PFSK-1 (cell line): ENCODE results near the gene GIT2.

ENCODE experiments used
- FOXP2 ChIP-seq: optimal IDR thresholded peaks from 2 replicates; pipeline ENCODE3; 2011; ENCODE audit warnings: borderline replicate concordance, control low read depth, inconsistent platforms; ENCODE audit not compliant: insufficient read depth; ENCODE audit errors: extremely low read length, extremely low read depth
- POLR2AphosphoS5 ChIP-seq: IDR thresholded peaks from 2 replicates; pipeline ENCODE4 v1.6.1; 2012; ENCODE audit warnings: low read depth, mild to moderate bottlenecking, control low read depth, low read length, moderate library complexity
- SIN3A ChIP-seq: IDR thresholded peaks from 2 replicates; pipeline ENCODE4 v1.6.1; 2012; ENCODE audit warnings: mild to moderate bottlenecking, low read length, moderate library complexity, borderline replicate concordance; ENCODE audit not compliant: insufficient read depth
- TAF1 ChIP-seq: IDR thresholded peaks from 2 replicates; pipeline ENCODE4 v1.6.1; 2012; ENCODE audit warnings: low read length, control low read depth, borderline replicate concordance; ENCODE audit not compliant: insufficient read depth
- TF ChIP-seq, protein P1 (sequence below), 2 experiments: IDR thresholded peaks; 2 replicates each; pipeline versions ENCODE4 v1.6.1 to v1.8.0; 2011 to 2012; ENCODE audit warnings: low read depth in 2 of 2, low read length in 2 of 2, control low read depth in 1 of 2, inconsistent platforms in 1 of 2, mild to moderate bottlenecking in 1 of 2, moderate library complexity in 1 of 2; ENCODE audit not compliant: insufficient read depth in 1 of 2

GIT2 gene

DNA sequence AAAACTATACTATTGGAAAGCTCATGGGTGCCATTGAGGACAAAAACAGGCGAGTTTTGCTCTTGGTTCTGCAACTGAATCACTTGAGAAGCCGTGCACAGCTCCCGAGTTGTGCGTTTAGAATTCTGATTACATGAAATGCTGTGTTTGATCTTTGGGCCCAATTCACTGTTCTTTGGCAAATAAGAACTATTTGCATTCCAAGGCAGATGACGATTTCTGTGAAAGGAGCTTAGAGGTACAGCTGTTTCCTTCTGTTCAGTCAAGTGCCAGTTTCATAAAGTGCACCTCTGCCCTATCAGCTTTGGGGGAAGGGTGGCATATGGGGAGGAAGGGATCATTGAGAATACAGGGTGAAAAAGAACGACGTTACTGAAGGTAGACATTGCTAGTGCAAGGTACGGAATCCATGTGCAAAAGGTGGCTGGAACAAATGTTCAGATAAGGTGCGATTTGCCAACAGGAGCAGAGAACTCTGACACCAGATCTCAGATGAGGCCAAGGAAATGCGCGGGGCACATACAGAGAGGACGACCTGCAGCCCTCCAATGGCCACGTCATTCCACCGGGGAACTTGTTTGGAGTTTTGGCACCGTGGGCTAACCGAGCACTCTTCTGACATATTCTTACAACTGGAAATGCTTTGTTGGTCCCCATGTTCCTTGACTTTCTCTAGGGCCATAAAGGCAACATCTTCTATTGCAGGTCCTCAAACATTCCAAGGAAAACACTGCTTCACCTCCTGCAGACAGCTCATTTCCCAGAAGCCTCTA lies 66.0 kb downstream of the GIT2 start:
- TF ChIP-seq SIN3A (no peak), TAF1 (no peak), FOXP2 (no peak), POLR2AphosphoS5 (no peak)
- TF ChIP-seq, protein P1, sequence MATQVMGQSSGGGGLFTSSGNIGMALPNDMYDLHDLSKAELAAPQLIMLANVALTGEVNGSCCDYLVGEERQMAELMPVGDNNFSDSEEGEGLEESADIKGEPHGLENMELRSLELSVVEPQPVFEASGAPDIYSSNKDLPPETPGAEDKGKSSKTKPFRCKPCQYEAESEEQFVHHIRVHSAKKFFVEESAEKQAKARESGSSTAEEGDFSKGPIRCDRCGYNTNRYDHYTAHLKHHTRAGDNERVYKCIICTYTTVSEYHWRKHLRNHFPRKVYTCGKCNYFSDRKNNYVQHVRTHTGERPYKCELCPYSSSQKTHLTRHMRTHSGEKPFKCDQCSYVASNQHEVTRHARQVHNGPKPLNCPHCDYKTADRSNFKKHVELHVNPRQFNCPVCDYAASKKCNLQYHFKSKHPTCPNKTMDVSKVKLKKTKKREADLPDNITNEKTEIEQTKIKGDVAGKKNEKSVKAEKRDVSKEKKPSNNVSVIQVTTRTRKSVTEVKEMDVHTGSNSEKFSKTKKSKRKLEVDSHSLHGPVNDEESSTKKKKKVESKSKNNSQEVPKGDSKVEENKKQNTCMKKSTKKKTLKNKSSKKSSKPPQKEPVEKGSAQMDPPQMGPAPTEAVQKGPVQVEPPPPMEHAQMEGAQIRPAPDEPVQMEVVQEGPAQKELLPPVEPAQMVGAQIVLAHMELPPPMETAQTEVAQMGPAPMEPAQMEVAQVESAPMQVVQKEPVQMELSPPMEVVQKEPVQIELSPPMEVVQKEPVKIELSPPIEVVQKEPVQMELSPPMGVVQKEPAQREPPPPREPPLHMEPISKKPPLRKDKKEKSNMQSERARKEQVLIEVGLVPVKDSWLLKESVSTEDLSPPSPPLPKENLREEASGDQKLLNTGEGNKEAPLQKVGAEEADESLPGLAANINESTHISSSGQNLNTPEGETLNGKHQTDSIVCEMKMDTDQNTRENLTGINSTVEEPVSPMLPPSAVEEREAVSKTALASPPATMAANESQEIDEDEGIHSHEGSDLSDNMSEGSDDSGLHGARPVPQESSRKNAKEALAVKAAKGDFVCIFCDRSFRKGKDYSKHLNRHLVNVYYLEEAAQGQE (IDR thresholded peaks at IDR 0.05; ENCODE audit: insufficient read depth in 1 of 2, low read depth in 2 of 2, low read length in 2 of 2), result no peak

DNA sequence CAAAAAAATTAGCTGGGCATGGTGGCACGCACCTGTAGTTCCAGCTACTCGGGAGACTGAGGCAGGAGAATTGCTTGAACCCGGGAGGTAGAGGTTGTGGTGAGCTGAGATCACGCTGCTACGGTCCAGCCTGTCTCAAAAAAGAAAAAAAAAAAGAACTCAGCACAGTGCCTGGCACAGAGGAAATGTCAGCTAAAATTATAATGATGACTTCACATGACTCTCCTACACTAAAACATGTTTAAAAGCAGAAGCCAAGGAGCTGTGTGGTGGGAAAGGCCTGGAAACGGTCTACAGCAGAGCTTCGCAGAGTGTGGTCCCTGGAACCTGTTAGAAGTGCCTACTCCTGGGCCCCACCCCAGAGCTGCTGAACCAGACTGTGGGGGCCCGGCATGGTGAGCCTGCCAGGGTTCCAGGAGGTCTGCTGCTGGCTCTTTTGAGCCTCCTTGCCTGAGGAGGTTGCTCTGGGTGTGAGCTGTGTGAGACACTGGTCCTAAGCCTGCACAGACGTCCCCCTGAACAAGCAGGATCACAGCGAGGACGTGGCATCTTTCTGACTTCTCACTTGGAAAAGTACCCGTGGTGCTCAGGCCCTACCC lies 68.0 kb downstream of the GIT2 start:
- TF ChIP-seq, protein P1 (IDR thresholded peaks at IDR 0.05; ENCODE audit: insufficient read depth in 1 of 2, low read depth in 2 of 2, low read length in 2 of 2), result no peak
- TF ChIP-seq SIN3A (no peak), FOXP2 (no peak), POLR2AphosphoS5 (no peak), TAF1 (no peak)

DNA sequence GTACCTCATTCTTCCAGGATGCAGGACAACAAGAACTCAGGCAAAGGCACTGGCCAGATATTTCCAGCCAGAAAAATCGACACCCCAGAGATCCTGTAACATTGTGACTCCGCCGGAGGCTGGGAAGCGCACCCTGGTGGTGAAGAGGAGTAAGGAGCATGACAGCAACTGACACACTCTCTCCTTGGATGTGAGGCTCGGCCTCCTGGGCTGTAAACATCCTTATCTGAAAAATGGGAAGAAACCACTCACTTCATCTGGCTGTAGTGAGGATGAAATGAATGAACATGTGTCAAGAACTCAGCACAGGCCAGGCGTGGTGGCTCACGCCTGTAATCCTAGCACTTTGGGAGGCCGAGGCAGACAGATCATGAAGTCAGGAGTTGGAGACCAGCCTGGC lies 68.5 kb downstream of the GIT2 start:
- TF ChIP-seq POLR2AphosphoS5 (no peak), TAF1 (no peak), FOXP2 (no peak), SIN3A (no peak)
- TF ChIP-seq, protein P1 (IDR thresholded peaks at IDR 0.05; ENCODE audit: insufficient read depth in 1 of 2, low read depth in 2 of 2, low read length in 2 of 2), result no peak

DNA sequence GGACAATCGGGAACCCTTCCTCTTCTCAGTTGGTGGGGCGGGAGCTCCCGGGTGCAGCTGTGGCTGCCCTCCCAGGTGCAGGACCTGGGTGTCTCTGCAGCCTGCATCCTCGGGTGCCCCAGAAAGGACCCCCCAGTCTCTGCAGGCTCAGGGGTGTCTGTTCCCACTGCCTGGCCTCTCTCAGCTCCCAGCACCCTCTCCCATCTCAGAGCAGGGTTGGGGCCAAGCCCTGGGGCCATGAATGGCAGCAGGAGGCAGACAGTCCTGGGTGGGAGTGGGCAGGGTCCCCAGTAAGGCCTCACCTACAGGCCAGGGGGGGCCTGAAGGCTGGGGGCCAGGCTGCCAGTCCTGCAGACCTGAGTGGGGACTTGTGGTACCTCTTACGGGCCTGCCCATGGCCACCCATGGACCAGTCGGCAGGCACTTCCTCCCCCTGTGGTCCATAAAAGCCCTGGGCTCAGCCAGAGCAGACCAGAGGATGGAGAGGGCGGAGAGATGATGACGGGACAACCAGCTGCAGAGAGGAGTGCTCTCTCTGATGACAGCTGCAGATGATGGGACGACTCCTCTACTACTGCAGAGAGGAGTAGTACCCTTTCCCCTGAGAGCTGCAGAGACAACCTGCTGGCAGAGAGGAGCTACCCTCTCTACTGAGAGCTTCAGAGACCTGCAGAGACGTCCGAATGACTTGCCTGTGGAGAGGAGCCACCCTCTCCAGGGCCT lies 69.5 kb downstream of the GIT2 start:
- no peak for TF ChIP-seq FOXP2
- TF ChIP-seq, protein P1 (IDR thresholded peaks at IDR 0.05; ENCODE audit: insufficient read depth in 1 of 2, low read depth in 2 of 2, low read length in 2 of 2), result no peak
- no peak for TF ChIP-seq POLR2AphosphoS5
- no peak for TF ChIP-seq SIN3A
- TF ChIP-seq TAF1, result no peak
